Colonic mucosa (tissue), 4 donors: Measurements from ENCODE around the gene INPP4A. TPM values are rescaled to one million over a fixed set of nuclear protein-coding genes. Genes with fewer than 3 reads are reported as not detected.

Experiments
- DNase-seq: peaks from one replicate; pipeline ENCODE4 v3.0.0-alpha.2; 2020
- H3K27ac ChIP-seq: fragments of 200-600 bp; one replicate; pipeline ENCODE4 v1.8.0; 2021
- H3K27me3 ChIP-seq: fragments of 200-600 bp; one replicate; pipeline ENCODE4 v1.8.0; 2021
- H3K36me3 ChIP-seq: fragments of 200-600 bp; one replicate; pipeline ENCODE4 v1.8.0; 2021
- H3K4me1 ChIP-seq: fragments of 200-600 bp; one replicate; pipeline ENCODE4 v1.8.0; 2021; ENCODE audit warnings: mild to moderate bottlenecking
- H3K4me3 ChIP-seq: fragments of 200-600 bp; one replicate; pipeline ENCODE4 v1.8.0; 2021
- H3K9ac ChIP-seq, 2 donors: one replicate each; pipeline ENCODE4 v1.7.0; 2013; ENCODE audit warnings: control low read depth in 2 of 2, low read depth in 2 of 2, low read length in 2 of 2
- H3K9me3 ChIP-seq: fragments of 200-600 bp; one replicate; pipeline ENCODE4 v1.8.0; 2021
- CTCF ChIP-seq: fragments of 200-600 bp; IDR thresholded peaks from one replicate; pipeline ENCODE4 v1.8.0; 2022; ENCODE audit warnings: antibody characterized with exemption, mild to moderate bottlenecking
- intact Hi-C: fragments of 100-400 bp; cut with DNase I; formaldehyde crosslinking; loops from one replicate; pipeline ENCODE4 v1.14.1; 2022
- total RNA-seq, 2 donors: library from RNA; stranded (reverse); fragmentation: NEBNext Ultra II Directional in 1 of 2; extraction: Animal tissue kit (Norgen Biotek cat#: 25700) in 1 of 2; gene quantifications; one replicate each; pipeline ENCODE4 v1.2.1, GENCODE V29; 2021
- donor health status: healthy.
- donor health status: DM: no; HTN: no; CAD: no.
- donor health status: DM: no; HTN: no; CAD: no.

INPP4A gene
- total RNA-seq, 2 donors from 2014 or later = 11.5 to 17.9 TPM

- no peaks in the 10 kb centered on the region for H3K27me3 ChIP-seq
- H3K9ac ChIP-seq = no peak overlapping the region
- H3K4me1 ChIP-seq = no peaks in the 10 kb centered on the region
- DNase-seq = no peak
- intact Hi-C loops = no loop called here
- H3K4me3 ChIP-seq = no peak overlapping the region
- TF ChIP-seq CTCF = no peak
- H3K36me3 ChIP-seq = no peaks in the 10 kb centered on the region
- no peak overlapping the region for H3K27ac ChIP-seq
- H3K9me3 ChIP-seq = no peaks in the 10 kb centered on the region
These were observed 54.2 kb downstream of the INPP4A start for GRCh38 chr2:98498703-98499440.

GRCh38 chr2:98500561-98500960, 55.9 kb downstream of the INPP4A start:
- intact Hi-C loops = no loop called here
- Histone ChIP-seq H3K4me1 (no peaks in the 10 kb centered on the region), H3K9ac (no peak overlapping the region), H3K27ac (no peak overlapping the region), H3K36me3 (no peaks in the 10 kb centered on the region), H3K4me3 (no peak overlapping the region), H3K27me3 (no peaks in the 10 kb centered on the region), H3K9me3 (no peaks in the 10 kb centered on the region)
- TF ChIP-seq CTCF = no peak
- DNase-seq = no peak

GRCh38 chr2:98501223-98501622, 56.6 kb downstream of the INPP4A start:
- Histone ChIP-seq H3K9me3 (no peaks in the 10 kb centered on the region), H3K9ac (no peak overlapping the region), H3K36me3 (no peaks in the 10 kb centered on the region), H3K27me3 (no peaks in the 10 kb centered on the region), H3K4me1 (no peaks in the 10 kb centered on the region), H3K27ac (no peak overlapping the region), H3K4me3 (no peak overlapping the region)
- TF ChIP-seq CTCF = no peak
- intact Hi-C loops = no loop called here
- no peak for DNase-seq

- H3K4me3 ChIP-seq = no peak overlapping the region
- no peak for DNase-seq
- no peak overlapping the region for H3K9ac ChIP-seq
- no peak overlapping the region for H3K27ac ChIP-seq
- no peak for TF ChIP-seq CTCF
- H3K9me3 ChIP-seq = no peaks in the 10 kb centered on the region
- no peaks in the 10 kb centered on the region for H3K4me1 ChIP-seq
- intact Hi-C loops = no loop called here
- H3K27me3 ChIP-seq = no peaks in the 10 kb centered on the region
- H3K36me3 ChIP-seq = no peaks in the 10 kb centered on the region
These were observed 57.2 kb downstream of the INPP4A start for GRCh38 chr2:98501876-98502275.

- no peak for DNase-seq
- Histone ChIP-seq H3K9ac (no peak overlapping the region), H3K4me3 (no peak overlapping the region), H3K27me3 (no peaks in the 10 kb centered on the region), H3K9me3 (no peaks in the 10 kb centered on the region), H3K27ac (no peak overlapping the region), H3K4me1 (no peaks in the 10 kb centered on the region), H3K36me3 (no peaks in the 10 kb centered on the region)
- intact Hi-C loops = no loop called here
- no peak for TF ChIP-seq CTCF
These were observed 58.1 kb downstream of the INPP4A start for GRCh38 chr2:98502556-98503335.
